ES-I3 (cell line): ENCODE data around the gene SLC9A5.

Experiments used
- H3K36me3 ChIP-seq: 2 replicates; pipeline ENCODE4 v1.6.1; 2013; ENCODE audit warnings: mild to moderate bottlenecking, low read length, control low read depth, moderate library complexity; ENCODE audit not compliant: insufficient read depth
- H3K4me1 ChIP-seq: 2 replicates; pipeline ENCODE4 v1.6.1; 2013; ENCODE audit warnings: mild to moderate bottlenecking, control low read depth, low read length; ENCODE audit not compliant: insufficient read depth
- H3K9ac ChIP-seq: 2 replicates; pipeline ENCODE4 v1.6.1; 2013; ENCODE audit warnings: low read depth, mild to moderate bottlenecking, low read length, moderate library complexity
- H3K9me3 ChIP-seq: 2 replicates; pipeline ENCODE4 v1.6.1; 2013; ENCODE audit warnings: mild to moderate bottlenecking, low read length, moderate library complexity; ENCODE audit not compliant: control insufficient read depth, insufficient read depth

Gene SLC9A5

DNA sequence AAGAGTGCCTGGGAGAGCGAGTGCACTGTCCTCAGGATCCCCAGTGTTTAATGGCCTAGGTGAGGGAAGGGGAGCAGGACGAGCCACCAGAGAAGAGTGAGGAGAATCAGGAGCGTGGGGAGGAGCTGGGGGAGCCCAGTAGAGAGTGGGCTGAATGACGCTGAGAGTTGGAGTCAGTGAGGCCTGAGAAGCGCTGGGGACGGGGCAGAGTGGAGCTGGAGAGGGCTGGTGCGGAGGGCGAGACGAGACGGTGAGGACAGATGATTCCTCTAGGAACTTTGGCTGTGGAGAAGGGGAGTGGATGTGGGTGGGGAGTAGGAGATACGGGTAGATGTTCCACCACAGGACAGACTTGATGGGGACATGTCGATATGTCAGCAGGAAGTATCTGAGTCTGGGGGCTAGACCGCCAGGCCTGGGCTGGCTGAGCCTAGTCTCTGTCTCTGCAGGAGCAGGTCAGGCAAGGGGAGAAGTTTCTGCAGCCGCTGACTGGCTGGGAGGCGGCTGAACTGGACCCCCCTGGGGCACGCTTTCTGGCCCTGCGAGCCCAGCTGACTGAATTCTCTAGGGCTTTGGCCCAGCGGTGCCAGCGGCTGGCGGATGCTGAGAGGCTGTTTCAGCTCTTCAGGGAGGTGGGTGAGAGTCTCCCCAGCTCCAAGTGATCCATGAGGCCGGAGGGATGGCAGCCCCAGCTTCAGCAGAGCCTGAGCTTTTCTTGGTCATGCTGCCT is 35.2 kb downstream of the SLC9A5 start:
- H3K36me3 ChIP-seq = no peaks in the 10 kb centered on the region; the same call in 1 of the 2 replicates
- no peak overlapping the region for H3K9ac ChIP-seq

DNA sequence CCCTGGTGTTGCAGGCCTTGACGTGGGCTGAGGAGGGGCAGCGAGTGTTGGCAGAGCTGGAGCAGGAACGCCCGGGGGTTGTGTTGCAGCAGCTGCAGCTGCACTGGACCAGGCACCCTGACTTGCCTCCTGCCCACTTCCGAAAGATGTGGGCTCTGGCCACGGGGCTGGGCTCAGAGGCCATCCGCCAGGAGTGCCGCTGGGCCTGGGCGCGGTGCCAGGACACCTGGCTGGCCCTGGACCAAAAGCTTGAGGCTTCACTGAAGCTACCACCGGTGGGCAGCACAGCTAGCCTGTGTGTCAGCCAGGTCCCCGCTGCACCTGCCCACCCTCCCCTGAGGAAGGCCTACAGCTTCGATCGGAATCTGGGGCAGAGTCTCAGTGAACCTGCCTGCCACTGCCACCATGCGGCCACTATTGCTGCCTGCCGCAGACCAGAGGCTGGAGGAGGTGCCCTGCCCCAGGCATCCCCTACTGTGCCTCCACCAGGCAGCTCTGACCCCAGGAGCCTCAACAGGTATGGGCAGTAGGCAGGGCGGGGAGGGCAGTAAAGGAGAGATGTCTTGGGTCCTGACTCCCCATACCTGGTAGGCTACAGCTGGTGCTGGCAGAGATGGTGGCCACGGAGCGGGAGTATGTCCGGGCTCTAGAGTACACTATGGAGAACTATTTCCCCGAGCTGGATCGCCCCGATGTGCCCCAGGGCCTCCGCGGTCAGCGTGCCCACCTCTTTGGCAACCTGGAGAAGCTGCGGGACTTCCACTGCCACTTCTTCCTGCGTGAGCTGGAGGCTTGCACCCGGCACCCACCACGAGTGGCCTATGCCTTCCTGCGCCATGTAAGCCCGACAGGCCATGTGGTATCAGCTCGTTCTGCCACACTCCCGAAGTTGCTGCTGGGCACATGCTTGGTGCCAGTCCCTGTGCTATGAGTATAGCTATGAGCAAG is 36.2 kb downstream of the SLC9A5 start:
- Histone ChIP-seq H3K9ac (no peak overlapping the region), H3K9me3 (no peaks in the 10 kb centered on the region), H3K4me1 (no peaks in the 10 kb centered on the region), H3K36me3 (no peaks in the 10 kb centered on the region; the same call in 1 of the 2 replicates)

More for the DNA sequence above, 35.2 kb downstream of the SLC9A5 start:
- H3K9me3 ChIP-seq = no peaks in the 10 kb centered on the region
- no peaks in the 10 kb centered on the region for H3K4me1 ChIP-seq

DNA sequence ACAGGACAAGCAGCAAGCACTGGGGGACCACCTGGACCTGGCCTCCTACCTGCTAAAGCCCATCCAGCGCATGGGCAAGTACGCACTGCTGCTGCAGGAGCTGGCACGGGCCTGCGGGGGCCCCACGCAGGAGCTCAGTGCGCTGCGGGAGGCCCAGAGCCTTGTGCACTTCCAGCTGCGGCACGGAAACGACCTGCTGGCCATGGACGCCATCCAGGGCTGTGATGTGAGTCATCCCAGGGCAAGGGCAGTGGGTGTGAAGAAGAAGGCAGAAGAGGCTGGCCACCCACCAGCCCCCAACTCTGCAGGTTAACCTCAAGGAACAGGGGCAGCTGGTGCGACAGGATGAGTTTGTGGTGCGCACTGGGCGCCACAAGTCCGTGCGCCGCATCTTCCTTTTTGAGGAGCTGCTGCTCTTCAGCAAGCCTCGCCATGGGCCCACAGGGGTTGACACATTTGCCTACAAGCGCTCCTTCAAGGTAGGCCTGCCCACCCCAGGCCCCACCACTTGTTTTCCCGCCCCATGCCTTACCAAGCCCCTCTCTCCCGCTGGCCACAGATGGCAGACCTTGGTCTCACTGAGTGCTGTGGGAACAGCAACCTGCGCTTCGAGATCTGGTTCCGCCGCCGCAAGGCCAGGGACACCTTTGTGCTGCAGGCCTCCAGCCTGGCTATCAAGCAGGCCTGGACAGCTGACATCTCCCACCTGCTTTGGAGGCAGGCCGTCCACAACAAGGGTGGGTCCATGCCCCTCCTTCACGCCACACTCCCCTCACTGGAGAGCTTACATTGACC is 37.9 kb downstream of the SLC9A5 start:
- no peaks in the 10 kb centered on the region for H3K4me1 ChIP-seq
- H3K9me3 ChIP-seq = no peaks in the 10 kb centered on the region
- no peak overlapping the region for H3K9ac ChIP-seq
- H3K36me3 ChIP-seq = no peaks in the 10 kb centered on the region; the same call in 1 of the 2 replicates

DNA sequence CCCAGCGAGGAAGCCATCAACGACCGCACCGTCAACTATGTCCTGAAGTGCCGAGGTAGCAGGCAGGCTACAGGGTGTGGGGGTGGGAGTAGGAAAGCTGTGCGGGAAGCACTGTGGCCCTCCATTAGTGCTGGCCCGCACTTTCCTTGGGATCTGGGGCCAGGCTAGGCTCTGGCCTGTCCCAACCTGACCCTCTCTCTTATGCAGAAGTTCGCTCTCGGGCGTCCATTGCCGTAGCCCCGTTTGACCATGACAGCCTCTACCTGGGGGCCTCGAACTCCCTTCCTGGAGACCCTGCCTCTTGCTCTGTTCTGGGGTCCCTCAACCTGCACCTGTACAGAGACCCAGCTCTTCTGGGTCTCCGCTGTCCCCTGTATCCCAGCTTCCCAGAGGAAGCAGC is 39.2 kb downstream of the SLC9A5 start:
- Histone ChIP-seq H3K9me3 (no peaks in the 10 kb centered on the region), H3K9ac (no peak overlapping the region), H3K4me1 (no peaks in the 10 kb centered on the region), H3K36me3 (no peaks in the 10 kb centered on the region; the same call in 1 of the 2 replicates)

DNA sequence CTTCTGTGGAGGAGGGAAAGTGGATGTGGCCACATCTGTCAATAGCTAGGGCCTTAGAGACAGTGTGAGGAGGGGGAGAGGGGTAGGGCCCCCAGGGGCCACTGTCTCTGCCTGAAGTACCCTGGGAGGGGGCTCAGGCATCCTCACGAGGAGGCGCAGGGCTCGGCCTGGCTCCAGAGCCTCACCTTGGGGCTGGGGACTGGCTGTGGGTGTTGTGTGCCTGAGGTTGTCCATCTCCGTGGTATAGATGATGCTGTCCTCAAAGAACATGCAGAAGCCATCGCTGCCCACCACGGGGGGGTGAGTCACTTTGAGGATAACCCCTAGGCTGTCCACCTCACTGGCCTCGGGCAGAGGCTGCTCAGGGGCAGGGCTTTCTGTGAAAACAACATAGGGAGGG is 42.7 kb downstream of the SLC9A5 start:
- Histone ChIP-seq H3K9me3 (no peaks in the 10 kb centered on the region), H3K9ac (no peak overlapping the region), H3K4me1 (no peaks in the 10 kb centered on the region), H3K36me3 (no peaks in the 10 kb centered on the region; the same call in 1 of the 2 replicates)

DNA sequence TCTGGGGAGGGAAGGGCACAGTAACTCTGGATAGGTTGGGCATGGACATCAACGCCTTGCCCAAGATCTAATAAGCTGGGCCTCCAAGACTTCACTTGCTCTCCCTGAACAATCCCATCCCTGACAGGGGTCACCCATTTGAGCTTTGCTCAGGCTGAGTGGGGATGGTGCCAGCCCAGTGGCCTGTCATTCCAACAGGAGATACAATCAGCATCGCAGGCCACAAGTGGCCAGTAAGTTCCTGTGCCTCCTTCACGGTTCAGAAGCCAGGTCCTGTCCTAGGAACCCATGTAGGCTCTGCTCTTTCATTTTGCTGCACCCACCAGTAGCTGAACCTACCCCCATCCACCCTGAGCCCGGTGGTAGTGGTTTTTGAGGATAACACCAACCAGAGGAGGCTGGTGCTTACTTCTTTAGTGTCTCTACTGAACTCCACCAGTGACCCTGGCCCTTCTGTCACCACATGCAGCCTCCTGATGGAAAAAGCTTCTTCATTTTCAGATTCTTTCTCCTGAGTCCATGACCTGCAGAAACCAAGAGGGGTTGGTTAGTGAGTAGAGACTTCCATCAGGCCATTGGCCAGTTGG is 45.5 kb downstream of the SLC9A5 start:
- Histone ChIP-seq H3K36me3 (no peaks in the 10 kb centered on the region), H3K4me1 (no peaks in the 10 kb centered on the region), H3K9ac (no peak overlapping the region), H3K9me3 (no peaks in the 10 kb centered on the region)

DNA sequence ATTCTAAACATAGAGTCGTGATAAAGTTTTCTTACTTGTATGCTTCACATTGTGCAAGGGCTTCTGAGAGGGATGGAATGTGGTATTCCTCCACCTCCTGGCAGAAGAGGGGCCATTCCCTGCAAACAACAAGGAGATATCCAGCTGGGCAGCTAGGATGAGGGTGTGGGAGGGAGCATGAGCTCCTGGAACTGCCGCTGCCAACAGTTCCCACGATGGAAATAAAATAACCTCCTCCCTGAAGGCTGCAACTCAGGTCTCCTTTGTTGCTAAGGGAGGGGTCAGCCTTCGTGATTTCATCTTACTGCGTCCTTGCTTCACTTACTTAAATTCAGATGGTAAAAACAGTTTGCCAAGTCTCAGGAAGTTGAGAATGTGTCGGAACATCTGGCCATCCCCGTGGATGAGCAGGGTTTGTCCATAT is 46.2 kb downstream of the SLC9A5 start:
- H3K36me3 ChIP-seq = no peaks in the 10 kb centered on the region
- no peaks in the 10 kb centered on the region for H3K9me3 ChIP-seq
- H3K9ac ChIP-seq = no peak overlapping the region
- no peaks in the 10 kb centered on the region for H3K4me1 ChIP-seq

DNA sequence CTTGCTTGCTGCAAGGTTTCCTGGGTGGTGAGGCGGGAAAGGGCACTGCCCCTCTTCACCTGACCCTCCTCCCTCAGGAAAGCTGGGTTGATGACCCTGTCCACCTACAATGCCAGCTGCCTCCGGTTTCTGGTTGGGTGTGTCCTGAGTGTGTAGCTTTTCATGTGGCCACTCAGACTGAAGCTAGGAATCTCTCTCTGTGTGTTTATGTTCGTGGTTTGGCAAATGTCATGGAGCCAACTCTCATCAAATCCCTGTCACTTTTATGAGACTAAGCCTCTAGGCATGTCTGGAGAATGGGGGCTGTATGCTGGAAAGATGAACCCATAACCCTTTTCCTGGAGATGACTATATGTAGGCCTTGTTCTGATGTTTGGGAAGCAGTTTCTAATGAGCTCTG is 47.6 kb downstream of the SLC9A5 start:
- no peak overlapping the region for H3K9ac ChIP-seq

DNA sequence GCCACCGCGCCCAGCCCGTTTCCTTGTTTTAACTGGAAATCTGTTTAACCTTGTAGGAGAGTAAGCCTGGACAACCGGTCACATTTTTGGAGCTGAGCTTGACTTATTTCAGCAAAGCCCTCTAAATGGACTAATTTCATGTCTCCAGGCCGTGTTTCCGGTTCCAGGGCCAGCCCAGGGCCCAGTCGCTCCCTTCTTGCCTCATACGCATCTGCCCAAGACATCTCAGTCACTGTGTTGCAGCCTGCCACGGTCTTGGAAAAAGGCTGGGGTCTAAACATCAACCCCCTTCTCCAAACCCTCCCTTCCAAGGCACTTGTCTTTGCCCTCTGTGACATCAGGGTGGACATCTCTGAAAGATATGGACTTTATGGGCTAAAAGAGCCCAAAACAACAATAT is 49.5 kb downstream of the SLC9A5 start:
- H3K4me1 ChIP-seq = no peaks in the 10 kb centered on the region
- no peak overlapping the region for H3K9ac ChIP-seq
- no peaks in the 10 kb centered on the region for H3K36me3 ChIP-seq
- H3K9me3 ChIP-seq = no peaks in the 10 kb centered on the region

More for the DNA sequence above, 47.6 kb downstream of the SLC9A5 start:
- Histone ChIP-seq H3K9me3 (no peaks in the 10 kb centered on the region), H3K4me1 (no peaks in the 10 kb centered on the region), H3K36me3 (no peaks in the 10 kb centered on the region)

DNA sequence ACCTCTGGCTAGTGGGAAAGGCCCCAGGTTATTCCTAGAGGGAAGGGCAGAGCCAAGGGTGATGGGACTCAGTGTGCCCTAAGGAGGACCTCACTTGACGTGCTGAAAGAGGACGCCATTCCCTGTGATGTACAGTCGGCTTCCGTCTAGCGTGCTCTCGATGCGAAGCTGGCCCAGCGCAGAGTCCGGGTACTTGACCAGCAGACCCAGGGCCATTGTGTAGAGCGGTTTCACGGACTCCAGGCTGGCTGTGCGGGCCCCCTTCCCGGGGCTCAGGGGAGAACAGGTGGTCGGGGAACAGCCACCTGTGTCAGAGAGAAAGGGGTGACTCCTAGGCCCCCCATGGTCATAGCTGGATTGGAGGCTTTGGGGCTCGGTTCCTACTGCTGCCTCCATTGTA is 50.5 kb downstream of the SLC9A5 start:
- H3K9ac ChIP-seq = no peak overlapping the region
- H3K4me1 ChIP-seq = no peaks in the 10 kb centered on the region
- H3K36me3 ChIP-seq = no peaks in the 10 kb centered on the region
- H3K9me3 ChIP-seq = no peaks in the 10 kb centered on the region

DNA sequence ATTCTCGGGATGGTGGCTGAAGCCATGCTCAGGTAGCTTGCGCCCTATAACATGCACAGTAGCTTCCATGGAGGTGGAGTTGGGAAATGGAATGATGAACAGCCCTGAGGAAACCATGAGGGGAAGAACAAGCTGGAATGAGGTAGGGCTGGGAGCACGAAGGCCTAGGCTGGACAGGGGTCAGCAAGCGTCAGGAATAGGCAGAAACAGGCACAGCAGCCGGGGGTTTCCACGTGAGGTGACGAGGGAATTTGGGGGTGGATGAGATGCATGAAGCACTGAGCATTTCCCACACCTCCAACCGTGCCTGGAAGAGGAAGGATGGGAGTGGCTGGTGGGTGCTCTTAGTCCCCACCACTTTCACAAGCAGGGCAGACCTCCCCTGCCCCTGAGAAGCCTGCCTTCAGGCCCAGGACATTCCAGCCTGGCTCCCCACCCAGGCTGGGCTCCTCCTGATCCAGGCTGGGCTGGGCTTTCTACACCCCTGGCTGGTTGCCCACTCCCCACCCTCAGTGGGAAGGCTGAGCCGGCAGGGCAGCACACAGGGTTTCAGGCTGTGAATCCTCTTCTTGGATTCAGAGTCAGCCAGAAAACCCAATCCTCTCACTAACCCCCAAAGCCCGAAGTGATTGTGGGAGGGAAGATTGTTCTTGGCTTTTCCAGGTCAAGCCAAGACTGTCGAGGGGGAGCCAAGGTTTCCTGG is 52.5 kb downstream of the SLC9A5 start:
- H3K4me1 ChIP-seq = no peaks in the 10 kb centered on the region
- no peaks in the 10 kb centered on the region for H3K9me3 ChIP-seq
- no peaks in the 10 kb centered on the region for H3K36me3 ChIP-seq
- H3K9ac ChIP-seq = no peak overlapping the region

DNA sequence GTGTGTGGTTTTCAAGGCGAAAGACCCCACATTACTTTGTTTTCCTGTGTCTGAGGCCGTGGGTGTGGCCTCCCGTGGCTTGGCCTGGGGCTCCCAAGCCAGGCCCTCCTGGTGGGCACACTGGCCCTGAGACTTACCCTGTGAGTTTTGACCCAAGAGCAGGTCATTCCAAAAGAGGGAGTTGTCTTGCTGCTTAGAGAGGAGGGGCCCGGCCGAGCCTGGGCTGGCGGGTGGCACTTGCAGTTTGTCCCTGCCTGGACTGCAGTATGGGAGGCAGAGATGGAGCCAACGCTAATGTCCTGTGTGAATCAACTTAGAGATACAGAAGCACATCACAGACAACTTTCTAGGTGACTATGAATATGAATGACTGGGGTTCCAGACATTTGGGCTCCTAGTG is 53.3 kb downstream of the SLC9A5 start:
- no peak overlapping the region for H3K9ac ChIP-seq
- H3K36me3 ChIP-seq = no peaks in the 10 kb centered on the region
- no peaks in the 10 kb centered on the region for H3K9me3 ChIP-seq
- no peaks in the 10 kb centered on the region for H3K4me1 ChIP-seq

DNA sequence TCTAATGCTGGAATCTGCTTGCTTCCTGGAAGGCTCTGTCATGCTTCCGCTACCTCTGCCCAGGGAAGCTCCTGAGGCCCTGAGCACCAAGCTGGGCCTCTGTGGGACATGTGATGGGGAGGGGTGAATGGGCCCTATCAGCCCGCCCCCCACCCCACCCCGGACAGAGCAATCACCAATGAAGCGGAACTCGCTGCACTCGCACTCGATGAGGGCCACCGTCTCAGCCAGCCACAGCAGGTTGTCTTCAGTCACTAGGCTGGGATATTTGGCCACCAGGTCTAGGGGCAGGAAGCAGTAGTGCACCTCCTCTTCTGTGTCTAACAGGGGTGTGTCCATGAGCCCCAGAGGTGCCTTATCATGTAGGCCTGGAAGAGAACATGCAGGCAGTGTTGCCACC is 54.2 kb downstream of the SLC9A5 start:
- Histone ChIP-seq H3K4me1 (no peaks in the 10 kb centered on the region), H3K9me3 (no peaks in the 10 kb centered on the region), H3K36me3 (no peaks in the 10 kb centered on the region), H3K9ac (no peak overlapping the region)
